Measurements from ENCODE around the gene BACH2.

BACH2 gene

DNA sequence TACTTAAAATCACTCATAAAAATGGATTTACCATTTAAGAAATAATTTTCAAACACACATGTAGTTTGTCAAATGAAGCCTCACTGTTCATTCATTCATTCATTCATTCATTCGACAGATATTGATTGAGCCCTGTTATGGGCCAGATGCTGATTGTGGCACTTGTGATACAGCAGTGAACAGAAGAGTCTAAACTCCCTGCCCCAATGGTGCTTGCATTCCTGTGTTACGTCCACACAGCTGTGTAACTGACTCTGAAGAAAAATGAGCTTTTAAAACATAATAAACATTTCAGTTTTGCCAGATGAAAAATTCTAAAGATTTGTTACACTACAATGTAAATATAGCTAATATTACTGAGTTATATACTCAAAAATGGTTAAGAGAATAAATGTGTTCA, 46.2 kb downstream of the BACH2 start:
- Mint-ChIP-seq H3K4me1 (ENCODE audit: low read depth) (peaks cover 92% of the 10 kb centered on the region), H3K4me3 (peak overlapping the region; percentile 65), H3K36me3 (ENCODE audit: low read depth) (peaks cover 91% of the 10 kb centered on the region), H3K27me3 (no peaks in the 10 kb centered on the region), H3K27ac (peak overlapping the region; percentile 99), H3K9me3 (peaks cover 4% of the 10 kb centered on the region)
- DNase-seq: no peak

DNA sequence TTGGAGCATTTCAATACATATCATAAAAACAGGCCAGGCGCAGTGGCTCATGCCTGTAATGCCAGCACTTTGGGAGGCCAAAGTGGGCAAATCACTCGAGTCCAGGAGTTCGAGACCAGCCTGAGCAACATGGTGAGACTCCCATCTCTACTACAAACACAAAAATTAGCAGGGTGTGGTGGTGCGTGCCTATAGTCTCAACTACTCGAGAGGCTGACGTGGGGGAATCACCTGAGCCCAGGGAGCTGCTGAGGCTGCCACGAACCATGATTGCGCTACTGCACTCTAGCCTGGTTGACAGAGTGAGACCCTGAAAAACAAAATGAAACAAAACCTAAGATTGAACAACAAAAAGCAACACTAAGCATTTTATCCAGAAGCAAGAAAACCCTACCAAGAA, 47.2 kb downstream of the BACH2 start:
- DNase-seq: peak; percentile 61
- Mint-ChIP-seq H3K27me3 (no peaks in the 10 kb centered on the region), H3K36me3 (ENCODE audit: low read depth) (peaks cover 90% of the 10 kb centered on the region), H3K27ac (peak overlapping the region; percentile 99), H3K4me1 (ENCODE audit: low read depth) (peaks cover 88% of the 10 kb centered on the region), H3K4me3 (peak overlapping the region; percentile 65), H3K9me3 (no peaks in the 10 kb centered on the region)

DNA sequence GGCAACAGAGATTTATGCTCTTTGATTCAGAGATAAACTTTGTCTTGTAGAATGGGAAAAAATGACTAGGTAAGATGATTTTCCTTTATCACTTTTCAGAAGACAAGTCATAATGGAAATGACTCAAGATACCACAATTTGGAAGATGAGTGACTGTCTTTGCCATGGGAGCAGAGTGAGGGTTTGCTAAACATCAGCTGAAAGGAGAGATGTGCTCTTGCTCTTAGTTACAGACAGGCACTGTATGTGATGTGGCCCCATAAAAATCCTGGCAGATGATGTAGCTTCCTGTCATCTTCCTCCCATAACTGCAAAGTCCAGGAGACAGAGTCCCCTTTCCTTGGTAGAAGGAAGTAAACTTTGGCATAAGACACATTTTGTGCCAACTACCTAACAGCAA, 47.6 kb downstream of the BACH2 start:
- H3K4me3 Mint-ChIP-seq: peak overlapping the region; percentile 65
- no peaks in the 10 kb centered on the region for H3K9me3 Mint-ChIP-seq
- H3K36me3 Mint-ChIP-seq (ENCODE audit: low read depth): peaks cover 91% of the 10 kb centered on the region
- H3K27ac Mint-ChIP-seq: peak overlapping the region; percentile 99
- H3K27me3 Mint-ChIP-seq: no peaks in the 10 kb centered on the region
- peaks cover 89% of the 10 kb centered on the region for H3K4me1 Mint-ChIP-seq (ENCODE audit: low read depth)
- DNase-seq: no peak

DNA sequence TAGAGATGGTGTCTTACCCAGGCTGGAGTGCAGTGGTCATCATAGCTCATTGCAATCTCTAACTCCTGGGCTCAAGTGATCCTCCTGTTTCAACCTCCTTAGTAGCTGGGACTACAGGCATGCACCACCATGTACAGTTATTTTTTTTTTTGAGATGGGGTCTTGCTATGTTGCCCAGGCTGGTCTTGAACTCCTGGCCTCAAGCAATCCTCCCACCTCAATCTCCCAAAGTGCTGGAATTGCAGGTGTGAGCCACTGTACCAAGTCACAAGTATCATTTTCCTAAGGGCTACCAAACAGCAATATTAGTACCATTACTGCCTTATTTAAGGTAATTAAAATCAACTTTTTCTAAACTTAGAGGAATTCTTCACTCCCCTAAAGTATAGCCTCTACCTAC, 49.4 kb downstream of the BACH2 start:
- Mint-ChIP-seq H3K4me3 (no peak overlapping the region), H3K36me3 (ENCODE audit: low read depth) (peaks cover 89% of the 10 kb centered on the region), H3K9me3 (peaks cover 6% of the 10 kb centered on the region), H3K27ac (peak overlapping the region; percentile 80), H3K27me3 (no peaks in the 10 kb centered on the region), H3K4me1 (ENCODE audit: low read depth) (peaks cover 84% of the 10 kb centered on the region)
- DNase-seq: no peak

DNA sequence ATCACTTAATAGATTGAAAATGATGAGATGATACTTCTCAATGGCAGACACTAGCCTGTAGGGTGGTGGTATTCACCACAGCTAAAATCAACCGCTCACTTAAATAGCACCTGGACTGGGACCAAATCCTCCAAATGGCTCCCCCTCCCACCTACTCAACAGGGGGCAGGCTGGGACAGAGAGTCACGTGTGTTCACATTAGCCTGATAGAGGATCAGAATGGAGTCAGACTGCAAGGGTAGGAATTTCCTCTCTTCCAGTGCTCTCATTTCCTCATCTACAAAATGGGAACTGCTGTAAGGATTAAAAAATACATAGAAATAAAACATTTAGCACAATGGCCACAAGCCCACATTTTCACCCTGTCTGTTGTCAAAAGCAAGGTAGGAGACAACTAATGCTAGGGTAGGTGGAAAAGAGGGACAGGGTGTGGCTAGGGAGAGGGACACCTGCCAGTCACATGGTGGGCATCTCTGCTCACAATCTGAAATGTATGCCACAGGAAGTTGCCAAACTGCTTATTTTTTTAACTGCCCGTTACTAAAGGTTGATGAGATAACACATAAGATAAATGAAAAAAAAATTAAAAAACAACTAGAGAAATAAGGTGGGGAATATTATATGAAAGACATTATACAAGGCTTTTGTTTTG, 55.3 kb downstream of the BACH2 start:
- peaks cover 78% of the 10 kb centered on the region for H3K36me3 Mint-ChIP-seq (ENCODE audit: low read depth)
- peaks cover 7% of the 10 kb centered on the region for H3K9me3 Mint-ChIP-seq
- H3K4me1 Mint-ChIP-seq (ENCODE audit: low read depth): peaks cover 80% of the 10 kb centered on the region
- H3K27ac Mint-ChIP-seq: peak overlapping the region; percentile 86
- DNase-seq: no peak
- no peak overlapping the region for H3K4me3 Mint-ChIP-seq
- no peaks in the 10 kb centered on the region for H3K27me3 Mint-ChIP-seq

DNA sequence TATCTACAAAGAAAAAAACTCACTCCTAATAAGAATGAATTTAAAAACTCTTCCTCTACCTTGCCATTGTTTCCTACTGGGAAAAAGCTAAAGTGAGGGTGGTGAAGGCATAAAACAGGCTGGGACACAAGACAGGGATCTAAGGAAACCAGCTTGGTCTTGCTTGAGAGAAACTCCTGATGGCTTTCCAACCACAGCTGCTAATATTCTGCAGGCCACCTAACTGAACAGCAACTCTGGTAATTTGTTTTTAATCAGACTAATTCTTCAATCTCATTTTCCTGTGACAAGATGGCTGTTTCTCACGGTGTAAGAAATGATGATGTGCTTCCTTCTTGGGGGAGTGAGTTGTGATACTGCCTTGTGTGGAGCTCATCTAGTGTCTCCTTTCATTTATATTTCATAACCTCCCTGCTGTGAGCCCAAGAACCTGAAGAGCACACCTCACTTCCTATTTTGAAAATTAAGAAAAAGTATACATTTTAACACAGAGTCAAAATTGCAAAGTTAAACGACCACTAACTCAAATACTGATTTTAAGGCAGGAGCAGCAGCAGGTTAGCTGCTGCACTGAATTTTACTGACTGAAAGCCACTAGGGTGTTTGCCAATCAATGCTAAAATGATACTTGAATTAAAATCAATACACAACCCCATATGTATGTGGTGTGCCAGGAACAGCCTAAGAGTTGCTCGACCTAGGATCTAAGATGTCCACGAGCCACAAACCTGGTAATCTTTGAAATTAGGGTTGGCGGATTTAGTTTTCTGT, 58.0 kb downstream of the BACH2 start:
- Mint-ChIP-seq H3K36me3 (ENCODE audit: low read depth) (peaks cover 71% of the 10 kb centered on the region), H3K27ac (peak overlapping the region; percentile 84), H3K4me3 (peak overlapping the region; percentile 43), H3K27me3 (no peaks in the 10 kb centered on the region), H3K9me3 (peaks cover 7% of the 10 kb centered on the region), H3K4me1 (ENCODE audit: low read depth) (peaks cover 87% of the 10 kb centered on the region)
- no peak for DNase-seq

DNA sequence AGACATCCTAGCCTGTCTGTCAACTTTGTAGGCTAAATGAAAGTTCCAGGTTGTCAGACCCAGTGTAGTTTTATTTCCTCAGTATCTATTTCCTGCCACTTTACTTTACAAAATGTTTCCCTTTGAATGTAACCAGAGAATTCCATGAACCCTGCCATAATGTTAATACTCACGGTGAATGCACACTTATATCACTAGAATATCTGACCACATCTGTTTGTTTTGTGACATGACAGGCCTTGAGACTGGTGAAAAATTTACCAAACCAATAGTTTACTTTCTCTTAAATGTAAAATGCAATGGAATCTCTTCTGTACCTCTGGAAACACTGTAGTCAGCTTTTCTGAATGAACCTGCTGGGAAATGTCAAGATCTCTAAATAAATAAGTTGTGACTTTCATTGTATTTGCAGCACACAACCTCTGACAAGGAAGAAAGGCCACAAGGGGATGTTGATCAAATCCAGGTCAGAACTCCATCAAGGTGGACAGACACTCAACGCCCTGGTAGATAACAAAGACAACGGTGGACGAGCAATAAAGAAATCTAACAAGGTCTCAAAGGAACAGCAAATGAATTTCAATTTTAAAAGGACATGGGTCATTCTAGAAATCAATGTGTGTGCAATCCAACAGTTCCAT, 59.2 kb downstream of the BACH2 start:
- peaks cover 68% of the 10 kb centered on the region for H3K36me3 Mint-ChIP-seq (ENCODE audit: low read depth)
- H3K4me3 Mint-ChIP-seq: no peak overlapping the region
- peaks cover 88% of the 10 kb centered on the region for H3K4me1 Mint-ChIP-seq (ENCODE audit: low read depth)

DNA sequence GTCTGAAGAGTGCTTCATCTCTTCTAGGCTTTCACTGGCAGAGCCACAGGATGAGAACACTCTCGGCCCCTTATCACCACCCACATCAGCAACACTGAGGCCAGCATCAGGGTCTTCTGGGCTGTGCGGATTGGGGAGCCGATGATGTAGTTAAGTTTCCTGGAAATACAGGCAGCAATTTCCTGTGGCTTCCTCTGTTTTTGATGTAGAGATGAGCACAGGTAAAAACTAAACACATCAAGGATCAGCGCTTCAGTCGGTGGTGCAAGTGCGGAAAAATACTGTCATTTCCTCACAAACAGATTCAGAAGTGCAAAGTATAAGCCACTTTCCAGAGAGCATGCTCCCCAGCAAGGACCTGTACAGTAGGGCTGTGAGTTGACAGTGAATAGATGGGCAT, 62.6 kb downstream of the BACH2 start:
- Mint-ChIP-seq H3K9me3 (no peaks in the 10 kb centered on the region), H3K27me3 (no peaks in the 10 kb centered on the region), H3K4me3 (peak overlapping the region; percentile 56), H3K4me1 (ENCODE audit: low read depth) (peaks cover 96% of the 10 kb centered on the region), H3K36me3 (ENCODE audit: low read depth) (peaks cover 84% of the 10 kb centered on the region), H3K27ac (peak overlapping the region; percentile 98)
- DNase-seq: peak; percentile 75

More for the DNA sequence above, 59.2 kb downstream of the BACH2 start:
- H3K9me3 Mint-ChIP-seq: peaks cover 2% of the 10 kb centered on the region
- peak overlapping the region; percentile 74 for H3K27ac Mint-ChIP-seq
- no peak for DNase-seq
- H3K27me3 Mint-ChIP-seq: no peaks in the 10 kb centered on the region

DNA sequence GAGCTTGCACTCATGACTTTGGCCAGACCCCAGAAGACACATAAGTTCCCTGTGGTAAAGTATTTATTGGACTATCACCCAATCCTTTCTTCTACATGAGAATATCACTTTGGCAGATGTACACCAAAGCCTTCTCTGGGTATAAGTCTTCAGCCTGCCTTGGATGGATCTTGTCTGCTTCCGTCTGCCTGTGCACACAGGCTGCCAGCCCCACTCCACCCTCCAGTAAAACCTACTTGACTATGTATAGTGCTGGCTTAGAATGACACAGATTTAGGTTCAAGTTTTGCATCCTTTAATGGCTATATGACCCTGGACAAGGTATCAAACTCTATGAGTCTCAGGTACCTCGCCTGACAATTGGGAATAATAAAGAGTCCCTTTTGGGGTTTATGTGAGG, 63.4 kb downstream of the BACH2 start:
- H3K27ac Mint-ChIP-seq: peak overlapping the region; percentile 98
- no peaks in the 10 kb centered on the region for H3K9me3 Mint-ChIP-seq
- no peak overlapping the region for H3K4me3 Mint-ChIP-seq
- peaks cover 95% of the 10 kb centered on the region for H3K4me1 Mint-ChIP-seq (ENCODE audit: low read depth)
- no peak for DNase-seq
- no peaks in the 10 kb centered on the region for H3K27me3 Mint-ChIP-seq
- peaks cover 86% of the 10 kb centered on the region for H3K36me3 Mint-ChIP-seq (ENCODE audit: low read depth)

DNA sequence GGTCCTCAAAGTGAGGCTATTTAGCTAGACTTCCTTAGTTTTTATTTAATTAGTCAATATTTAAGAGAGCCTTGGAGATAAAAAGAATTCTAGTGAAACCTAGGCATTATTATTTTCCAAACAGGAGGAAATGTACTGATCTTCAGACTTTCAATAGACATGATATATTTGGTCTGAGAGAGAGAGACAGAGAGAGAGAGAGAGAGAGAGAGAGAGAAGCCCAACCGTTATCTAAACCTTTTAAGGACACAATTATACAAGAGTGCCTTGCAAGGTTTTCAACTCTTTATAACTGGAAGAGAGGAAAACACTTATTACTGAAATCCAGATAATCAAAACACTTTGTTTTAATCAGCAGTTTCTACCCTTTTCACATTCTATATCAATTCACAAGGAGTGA, 64.8 kb downstream of the BACH2 start:
- Mint-ChIP-seq H3K27ac (peak overlapping the region; percentile 98), H3K27me3 (no peaks in the 10 kb centered on the region), H3K36me3 (ENCODE audit: low read depth) (peaks cover 85% of the 10 kb centered on the region), H3K4me3 (no peak overlapping the region), H3K9me3 (no peaks in the 10 kb centered on the region), H3K4me1 (ENCODE audit: low read depth) (peaks cover 96% of the 10 kb centered on the region)
- no peak for DNase-seq

DNA sequence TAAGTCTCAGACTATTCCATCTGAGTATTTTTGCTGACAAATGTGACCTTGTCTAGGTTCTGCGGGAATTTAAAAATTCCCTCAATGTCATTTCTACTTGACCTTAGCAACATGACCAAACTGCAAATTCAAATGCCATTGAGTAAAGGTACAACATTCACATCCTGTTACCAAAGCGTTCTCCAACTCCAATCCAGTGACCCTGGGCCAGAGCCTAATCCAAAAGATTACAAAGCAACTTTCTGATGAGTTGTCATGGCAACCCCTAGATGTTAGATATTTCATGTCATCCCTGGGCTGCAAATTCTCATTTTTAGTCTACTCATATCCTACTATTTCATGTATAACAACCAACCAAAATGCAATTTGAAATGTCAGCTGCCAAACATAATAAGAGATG, 65.3 kb downstream of the BACH2 start:
- Mint-ChIP-seq H3K4me1 (ENCODE audit: low read depth) (peaks cover 96% of the 10 kb centered on the region), H3K27me3 (no peaks in the 10 kb centered on the region), H3K36me3 (ENCODE audit: low read depth) (peaks cover 84% of the 10 kb centered on the region), H3K27ac (peak overlapping the region; percentile 98), H3K4me3 (no peak overlapping the region), H3K9me3 (no peaks in the 10 kb centered on the region)
- no peak for DNase-seq

DNA sequence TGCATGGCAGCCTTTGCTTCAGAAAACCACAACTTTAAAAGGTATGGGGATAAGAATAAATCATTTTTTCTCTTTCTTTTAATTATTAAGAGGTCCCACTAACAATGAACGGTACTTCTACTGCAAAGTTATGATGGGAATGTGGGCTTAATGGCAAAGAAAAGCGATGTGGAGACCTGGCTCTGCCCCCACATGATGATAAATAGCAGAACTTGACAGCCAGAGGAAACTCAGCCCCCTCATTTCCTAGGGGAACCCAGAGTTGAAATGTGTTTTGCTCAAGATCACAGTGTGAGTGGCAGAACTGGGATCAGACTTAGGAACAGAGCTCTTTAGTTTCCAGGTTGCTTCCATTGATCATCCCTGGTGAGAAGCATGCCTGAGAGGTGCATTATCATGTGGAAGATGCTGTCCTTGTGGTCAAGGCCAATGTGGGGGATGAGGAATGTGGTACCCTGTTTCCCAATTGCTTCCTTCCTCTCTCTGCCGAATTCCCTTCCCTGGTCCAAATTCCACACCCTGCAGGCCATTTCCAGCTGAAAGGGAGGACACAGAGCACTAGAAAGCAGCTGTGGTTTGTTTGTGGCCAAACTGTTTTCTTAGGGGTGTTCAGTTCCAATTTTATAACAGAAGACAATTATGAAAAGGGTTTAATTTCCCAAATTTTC, 66.0 kb downstream of the BACH2 start:
- Mint-ChIP-seq H3K27me3 (no peaks in the 10 kb centered on the region), H3K9me3 (no peaks in the 10 kb centered on the region), H3K4me3 (peak overlapping the region; percentile 51), H3K36me3 (ENCODE audit: low read depth) (peaks cover 84% of the 10 kb centered on the region), H3K27ac (peak overlapping the region; percentile 98), H3K4me1 (ENCODE audit: low read depth) (peaks cover 96% of the 10 kb centered on the region)
- no peak for DNase-seq

DNA sequence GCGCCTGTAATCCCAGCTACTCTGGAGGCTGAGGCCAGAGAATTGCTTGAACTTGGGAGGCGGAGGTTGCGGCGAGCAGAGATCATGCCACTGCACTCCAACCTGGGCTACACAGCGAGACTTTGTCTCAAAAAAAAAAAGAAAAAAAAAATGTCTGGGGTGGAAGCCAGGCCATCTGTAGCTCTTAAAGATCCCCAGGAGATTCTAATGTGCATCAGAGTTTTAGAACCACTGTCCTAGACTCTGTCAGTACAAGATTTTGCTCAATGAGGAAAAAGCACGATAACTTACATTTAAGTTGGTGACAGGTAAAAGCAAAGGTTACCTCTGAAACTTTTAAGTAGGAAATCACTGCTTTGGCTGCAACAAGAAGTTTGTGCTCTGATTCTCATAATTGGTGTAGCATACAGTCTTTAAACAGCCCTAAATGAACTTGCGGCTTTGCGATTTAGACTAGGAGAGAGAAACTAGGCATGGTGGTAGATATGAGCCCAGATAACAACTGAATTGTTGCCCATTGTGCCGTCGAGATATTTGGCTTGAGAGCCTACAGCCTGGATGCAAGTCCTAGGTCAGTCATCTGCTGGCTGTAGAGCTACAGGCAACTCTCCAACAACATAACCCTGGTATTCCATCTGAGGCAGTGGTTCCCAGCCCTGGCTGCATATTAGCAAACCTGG, 67.2 kb downstream of the BACH2 start:
- H3K36me3 Mint-ChIP-seq (ENCODE audit: low read depth): peaks cover 88% of the 10 kb centered on the region
- DNase-seq: no peak
- no peaks in the 10 kb centered on the region for H3K27me3 Mint-ChIP-seq
- H3K4me3 Mint-ChIP-seq: no peak overlapping the region
- H3K9me3 Mint-ChIP-seq: peaks cover 4% of the 10 kb centered on the region
- peak overlapping the region; percentile 98 for H3K27ac Mint-ChIP-seq
- peaks cover 96% of the 10 kb centered on the region for H3K4me1 Mint-ChIP-seq (ENCODE audit: low read depth)

DNA sequence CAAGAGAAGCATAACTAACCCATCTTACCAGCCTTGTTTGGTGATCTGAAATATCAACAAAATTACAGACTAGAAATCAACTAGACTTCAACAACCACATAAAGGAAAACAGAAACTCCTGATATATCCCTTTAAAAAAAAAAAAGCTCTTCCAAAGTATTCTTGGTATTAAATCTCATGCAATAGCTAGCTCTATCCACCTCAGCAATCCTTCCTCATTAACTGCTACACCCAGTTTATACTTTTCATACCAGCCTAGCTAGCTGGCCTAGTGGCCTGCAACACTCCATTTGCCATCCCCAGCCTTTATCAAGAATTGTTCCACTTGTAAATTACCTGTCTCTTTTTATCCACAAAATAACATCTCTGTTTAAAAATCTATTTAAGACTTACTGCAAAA, 69.0 kb downstream of the BACH2 start:
- H3K36me3 Mint-ChIP-seq (ENCODE audit: low read depth): peaks cover 95% of the 10 kb centered on the region
- peaks cover 91% of the 10 kb centered on the region for H3K4me1 Mint-ChIP-seq (ENCODE audit: low read depth)
- H3K9me3 Mint-ChIP-seq: peaks cover 15% of the 10 kb centered on the region
- no peaks in the 10 kb centered on the region for H3K27me3 Mint-ChIP-seq
- DNase-seq: no peak
- H3K4me3 Mint-ChIP-seq: no peak overlapping the region
- H3K27ac Mint-ChIP-seq: peak overlapping the region; percentile 76

Measured in activated T-cell treated with anti-CD3 and anti-CD28 coated beads, Interleukin-2, amount 50 U/mL, for 24 hours (primary cell).